Measurements from ENCODE around the gene C1QTNF12. TPM values are rescaled to one million over a fixed set of nuclear protein-coding genes. Genes with fewer than 3 reads are reported as not detected.

Gene C1QTNF12
- total RNA-seq, 1 experiment from 2014 or later, result 2.2 TPM

DNA sequence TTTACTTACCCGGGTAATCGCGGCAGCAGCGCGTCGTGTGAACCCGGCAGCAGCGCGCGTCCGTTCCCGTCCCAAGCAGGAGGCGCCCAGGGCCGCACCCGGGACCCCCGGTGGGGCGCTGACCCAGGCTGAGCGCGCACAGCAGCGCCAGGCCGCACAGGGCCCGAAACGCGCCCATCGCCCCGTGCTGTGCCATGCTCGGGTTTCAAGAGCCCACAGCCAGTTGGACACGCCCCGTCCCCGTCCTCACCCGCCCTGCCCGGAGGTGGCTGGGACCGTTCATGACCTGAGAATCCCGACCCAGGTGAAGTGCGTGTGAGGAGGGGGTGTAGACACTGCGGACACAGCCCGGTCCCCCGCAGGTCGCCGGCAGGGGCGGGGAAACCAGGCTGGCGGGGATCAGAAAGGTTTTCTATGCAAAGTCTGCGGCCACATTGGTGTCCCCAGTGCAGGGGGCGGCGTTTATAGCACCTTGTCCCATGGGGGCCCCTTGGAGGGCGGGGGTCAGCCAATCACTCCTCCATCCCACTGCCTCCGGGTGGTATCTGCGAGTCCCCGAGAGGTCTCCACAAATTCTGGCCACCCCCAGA, 40.1 kb downstream of the C1QTNF12 start, which contains the start of gene TNFRSF18:
Gene TNFRSF18 (minus strand): TSS at position 217 of the 590 bp plus-strand sequence. CDS start 21 bp downstream, at position 196.
- peak within 1 kb of the TSS; percentile 35; the same call in 1 of the 2 replicates for H3K9ac ChIP-seq (ENCODE audit: low read length)
- H3K4me1 ChIP-seq (ENCODE audit: low read length), result peaks cover 29% of the 10 kb centered on the region
- H3K4me3 ChIP-seq (ENCODE audit: low read length), result peak within 1 kb of the TSS; percentile 53
- peak within 1 kb of the TSS; percentile 30; the same call in 1 of the 2 replicates for H2AFZ ChIP-seq (ENCODE audit: low read length)
- H4K20me1 ChIP-seq (ENCODE audit: insufficient read depth, low read depth, low read length), result peaks cover 18% of the 10 kb centered on the region; the same call in 1 of the 2 replicates
- H3K79me2 ChIP-seq (ENCODE audit: low read length), result no peaks in the 10 kb centered on the region
- H3K27ac ChIP-seq (ENCODE audit: low read length), result no peak within 1 kb of the TSS
- no peaks in the 10 kb centered on the region for H3K9me2 ChIP-seq (replicated peaks; ENCODE audit: insufficient read depth, low read length)
- H3K9me3 ChIP-seq (ENCODE audit: low read length), result no peaks in the 10 kb centered on the region
- peak within 1 kb of the TSS; percentile 70 for H3K4me2 ChIP-seq (ENCODE audit: low read depth, low read length, poor library complexity, severe bottlenecking)
- no peaks in the 10 kb centered on the region for H3K27me3 ChIP-seq (ENCODE audit: low read length)
- peak; percentile 71 for DNase-seq
- H3K36me3 ChIP-seq (ENCODE audit: insufficient read depth, low read length), result no peaks in the 10 kb centered on the region

DNA sequence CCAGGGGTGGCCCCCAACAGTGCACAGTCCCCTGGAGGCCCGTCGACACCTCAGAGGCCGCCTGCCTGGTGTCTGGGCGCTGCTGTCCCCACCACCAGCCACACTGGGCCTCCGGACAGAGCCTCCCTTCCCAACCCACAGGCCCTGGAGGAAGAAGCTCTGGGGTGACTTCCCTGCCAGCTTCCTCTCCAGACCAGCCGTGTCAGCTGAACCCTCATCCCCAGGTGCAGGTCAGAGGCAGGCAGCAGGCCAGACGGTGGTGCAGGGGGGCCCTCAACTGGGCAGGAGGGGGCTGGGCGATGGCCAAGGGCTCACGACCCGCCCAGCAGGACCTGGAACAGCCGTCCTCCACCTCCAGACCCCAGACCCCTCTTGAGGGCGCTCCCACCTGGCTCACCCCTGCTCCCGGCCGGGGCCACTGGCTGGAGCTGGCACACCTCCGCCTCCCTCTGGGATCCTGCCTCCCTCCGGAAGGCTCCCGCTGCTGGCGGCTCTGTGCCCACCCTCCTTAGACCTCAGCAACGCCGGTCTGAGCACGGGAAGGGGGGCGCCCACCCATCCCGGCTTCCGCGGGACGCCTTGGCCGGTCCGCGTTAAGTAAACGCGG, 40.6 kb downstream of the C1QTNF12 start:
- Histone ChIP-seq H3K4me3 (ENCODE audit: low read length) (peak overlapping the region; percentile 53; the same call in 1 of the 2 replicates), H3K36me3 (ENCODE audit: insufficient read depth, low read length) (no peaks in the 10 kb centered on the region), H3K4me1 (ENCODE audit: low read length) (peaks cover 29% of the 10 kb centered on the region), H3K79me2 (ENCODE audit: low read length) (no peaks in the 10 kb centered on the region), H3K27ac (ENCODE audit: low read length) (no peak overlapping the region), H3K9me2 (replicated peaks; ENCODE audit: insufficient read depth, low read length) (no peaks in the 10 kb centered on the region), H4K20me1 (ENCODE audit: insufficient read depth, low read depth, low read length) (peaks cover 18% of the 10 kb centered on the region; the same call in 1 of the 2 replicates), H3K27me3 (ENCODE audit: low read length) (no peaks in the 10 kb centered on the region), H3K4me2 (ENCODE audit: low read depth, low read length, poor library complexity, severe bottlenecking) (peak overlapping the region; percentile 70), H2AFZ (ENCODE audit: low read length) (no peak overlapping the region), H3K9ac (ENCODE audit: low read length) (peak overlapping the region; percentile 35; the same call in 1 of the 2 replicates), H3K9me3 (ENCODE audit: low read length) (no peaks in the 10 kb centered on the region)
- DNase-seq, result no peak

DNA sequence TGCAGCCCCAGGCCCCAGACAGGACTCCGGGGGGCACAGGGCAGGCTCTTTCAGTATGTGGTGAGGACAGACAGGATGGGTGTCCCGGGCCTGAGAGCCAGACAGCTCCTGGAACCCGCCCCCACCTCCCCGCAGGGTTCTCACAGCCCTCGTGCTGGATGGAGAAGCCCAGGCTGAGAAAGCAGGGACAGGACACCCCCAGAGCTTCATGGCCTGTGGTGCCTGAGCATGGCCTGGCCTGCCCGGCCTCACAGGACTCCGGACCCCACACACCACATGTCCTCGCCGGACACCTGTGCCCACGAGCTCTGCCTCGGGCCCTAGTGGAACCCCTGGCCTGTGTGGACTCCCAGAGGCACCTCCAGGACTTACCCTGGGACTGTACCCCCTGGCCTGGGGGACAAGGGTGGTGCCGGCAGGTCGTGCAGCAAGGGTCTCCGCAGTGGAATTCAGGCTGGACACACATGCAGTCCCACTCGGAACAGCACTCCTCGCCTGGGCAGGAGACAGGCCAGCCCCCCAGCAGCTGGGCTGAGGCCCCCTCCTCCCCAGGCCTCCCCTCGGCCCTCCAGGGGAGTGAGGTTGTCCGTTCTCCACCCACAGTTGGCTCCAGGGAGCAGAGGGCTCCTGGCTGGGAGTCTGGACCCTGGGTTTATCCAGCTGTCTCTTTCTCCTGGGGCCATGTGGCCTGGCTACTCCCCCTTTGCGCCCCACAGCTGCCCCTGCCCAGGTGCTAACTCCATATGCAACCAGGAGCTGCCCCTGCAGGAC, 41.3 kb downstream of the C1QTNF12 start:
- no peak overlapping the region for H2AFZ ChIP-seq (ENCODE audit: low read length)
- H3K36me3 ChIP-seq (ENCODE audit: insufficient read depth, low read length), result no peaks in the 10 kb centered on the region
- peaks cover 29% of the 10 kb centered on the region for H3K4me1 ChIP-seq (ENCODE audit: low read length)
- no peak overlapping the region for H3K27ac ChIP-seq (ENCODE audit: low read length)
- no peaks in the 10 kb centered on the region for H3K9me3 ChIP-seq (ENCODE audit: low read length)
- H3K9ac ChIP-seq (ENCODE audit: low read length), result no peak overlapping the region
- no peak for DNase-seq
- H3K4me2 ChIP-seq (ENCODE audit: low read depth, low read length, poor library complexity, severe bottlenecking), result no peak overlapping the region
- no peaks in the 10 kb centered on the region for H3K9me2 ChIP-seq (replicated peaks; ENCODE audit: insufficient read depth, low read length)
- no peak overlapping the region for H3K4me3 ChIP-seq (ENCODE audit: low read length)
- H4K20me1 ChIP-seq (ENCODE audit: insufficient read depth, low read depth, low read length), result peaks cover 18% of the 10 kb centered on the region; the same call in 1 of the 2 replicates
- H3K79me2 ChIP-seq (ENCODE audit: low read length), result no peaks in the 10 kb centered on the region
- no peaks in the 10 kb centered on the region for H3K27me3 ChIP-seq (ENCODE audit: low read length)

DNA sequence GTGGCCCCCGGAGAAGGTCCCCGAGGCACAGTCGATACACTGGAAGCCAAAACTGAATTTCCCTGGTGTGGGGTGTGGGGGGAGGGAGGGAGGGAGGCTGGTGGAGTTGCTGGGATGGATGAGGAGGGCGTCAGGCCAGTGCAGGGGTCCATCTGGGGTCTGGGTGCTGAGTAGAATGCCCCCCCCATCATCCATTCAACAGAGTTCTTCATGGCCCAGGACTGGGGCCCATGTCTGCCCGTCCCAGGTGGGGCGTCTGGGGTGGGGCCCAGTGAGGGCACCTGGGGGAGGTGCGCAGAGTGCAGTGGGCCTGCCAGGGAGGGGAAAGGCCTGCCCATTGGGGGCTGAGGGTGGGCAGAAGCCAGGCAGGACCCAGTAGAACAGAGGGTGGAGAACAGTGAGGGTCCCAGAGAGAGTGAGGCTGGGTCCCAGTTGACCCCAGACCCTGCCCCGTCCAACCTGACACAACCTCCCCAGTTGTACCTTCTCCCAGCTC, 42.0 kb downstream of the C1QTNF12 start:
- H3K4me3 ChIP-seq (ENCODE audit: low read length), result no peak overlapping the region
- no peaks in the 10 kb centered on the region for H3K36me3 ChIP-seq (ENCODE audit: insufficient read depth, low read length)
- peaks cover 29% of the 10 kb centered on the region for H3K4me1 ChIP-seq (ENCODE audit: low read length)
- H3K9me2 ChIP-seq (replicated peaks; ENCODE audit: insufficient read depth, low read length), result no peaks in the 10 kb centered on the region
- H3K27me3 ChIP-seq (ENCODE audit: low read length), result no peaks in the 10 kb centered on the region
- H3K4me2 ChIP-seq (ENCODE audit: low read depth, low read length, poor library complexity, severe bottlenecking), result no peak overlapping the region
- no peak overlapping the region for H2AFZ ChIP-seq (ENCODE audit: low read length)
- H3K9ac ChIP-seq (ENCODE audit: low read length), result no peak overlapping the region
- H4K20me1 ChIP-seq (ENCODE audit: insufficient read depth, low read depth, low read length), result peaks cover 18% of the 10 kb centered on the region; the same call in 1 of the 2 replicates
- no peaks in the 10 kb centered on the region for H3K9me3 ChIP-seq (ENCODE audit: low read length)
- no peaks in the 10 kb centered on the region for H3K79me2 ChIP-seq (ENCODE audit: low read length)
- no peak overlapping the region for H3K27ac ChIP-seq (ENCODE audit: low read length)
- DNase-seq, result no peak

DNA sequence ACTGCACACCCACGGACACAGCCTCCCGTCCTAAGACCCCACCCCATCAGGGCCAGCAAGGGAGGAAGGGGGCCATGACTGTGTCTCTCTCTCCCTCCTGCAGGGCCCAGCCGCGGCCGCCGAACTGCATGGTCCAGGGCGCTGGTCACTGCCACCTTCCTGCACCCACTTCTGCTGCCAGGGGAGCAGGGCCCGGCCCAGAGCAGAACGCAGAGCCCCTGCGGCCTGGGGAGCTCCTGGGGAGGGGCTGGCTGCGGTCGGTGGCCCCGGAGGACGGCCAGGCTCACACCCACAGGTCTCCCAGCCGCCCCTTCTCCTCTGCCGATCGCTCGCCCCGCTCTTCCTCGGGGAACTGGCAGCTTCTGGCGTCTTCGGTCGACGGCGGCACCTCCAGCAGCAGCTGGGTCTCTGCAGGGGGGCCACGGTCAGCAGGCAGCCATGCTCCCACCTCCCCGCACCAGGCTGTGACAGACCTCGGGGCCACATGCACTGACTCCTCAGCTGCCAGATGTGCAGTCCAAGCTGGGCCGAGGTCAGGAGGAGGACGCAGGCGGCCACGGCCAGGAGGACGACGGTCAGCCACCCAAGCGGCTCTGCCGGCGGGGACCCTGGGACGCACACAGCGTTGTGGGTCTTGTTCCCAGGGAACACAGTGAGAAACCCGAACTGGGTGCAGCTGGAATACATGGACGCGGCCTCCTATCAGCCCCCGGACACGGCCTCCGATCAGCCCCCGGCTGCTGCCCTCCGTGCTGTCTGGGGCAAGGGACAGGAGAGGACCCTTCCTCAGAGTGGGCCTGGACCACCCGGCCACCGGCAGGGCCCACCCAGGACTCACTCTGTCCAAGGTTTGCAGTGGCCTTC, 42.7 kb downstream of the C1QTNF12 start:
- Histone ChIP-seq H2AFZ (ENCODE audit: low read length) (no peak overlapping the region), H3K9me2 (replicated peaks; ENCODE audit: insufficient read depth, low read length) (no peaks in the 10 kb centered on the region)

DNA sequence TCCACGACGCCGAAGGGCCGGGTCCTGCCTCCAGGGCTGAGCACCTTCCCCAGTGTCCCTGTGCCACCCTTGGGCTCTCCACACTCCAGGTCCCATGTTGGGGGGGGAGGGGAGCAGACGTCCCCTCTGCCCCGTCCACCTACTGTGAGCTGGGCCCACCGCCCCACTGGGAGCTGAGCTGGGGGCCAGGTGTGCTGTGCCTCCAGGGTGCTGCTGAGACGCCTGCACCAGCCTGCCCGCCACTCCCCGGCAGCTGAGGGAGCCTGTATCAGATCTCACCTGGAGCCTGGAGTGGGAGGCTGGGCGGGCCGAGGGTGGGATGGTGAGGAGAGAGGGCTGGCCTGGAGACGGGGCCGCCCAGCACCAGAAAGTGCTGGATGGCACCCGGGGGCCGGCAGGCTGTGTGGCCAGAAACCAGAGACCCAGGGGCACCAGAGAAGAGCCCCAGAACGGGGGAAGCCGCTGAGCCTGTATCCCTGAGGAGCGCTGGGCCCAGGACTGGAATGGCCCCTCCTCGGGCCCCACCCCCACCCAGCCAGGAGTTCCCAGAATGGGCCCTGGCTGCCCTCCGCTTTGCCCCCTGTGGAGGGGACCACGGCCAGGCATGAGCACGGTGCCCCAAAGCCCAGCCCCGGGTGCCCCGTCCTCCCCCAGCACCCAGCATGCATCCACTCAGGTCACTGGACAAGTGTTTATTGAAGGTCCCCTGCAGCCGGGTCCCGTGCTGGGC, 43.5 kb downstream of the C1QTNF12 start:
- Histone ChIP-seq H3K4me2 (ENCODE audit: low read depth, low read length, poor library complexity, severe bottlenecking) (no peak overlapping the region), H3K4me1 (ENCODE audit: low read length) (peaks cover 18% of the 10 kb centered on the region), H3K9me3 (ENCODE audit: low read length) (no peaks in the 10 kb centered on the region), H3K9me2 (replicated peaks; ENCODE audit: insufficient read depth, low read length) (no peaks in the 10 kb centered on the region), H3K36me3 (ENCODE audit: insufficient read depth, low read length) (no peaks in the 10 kb centered on the region), H3K9ac (ENCODE audit: low read length) (no peak overlapping the region), H3K79me2 (ENCODE audit: low read length) (no peaks in the 10 kb centered on the region), H4K20me1 (ENCODE audit: insufficient read depth, low read depth, low read length) (peaks cover 16% of the 10 kb centered on the region; the same call in 1 of the 2 replicates), H2AFZ (ENCODE audit: low read length) (no peak overlapping the region), H3K4me3 (ENCODE audit: low read length) (no peak overlapping the region), H3K27me3 (ENCODE audit: low read length) (no peaks in the 10 kb centered on the region), H3K27ac (ENCODE audit: low read length) (no peak overlapping the region)
- DNase-seq, result no peak

More for the DNA sequence above, 42.7 kb downstream of the C1QTNF12 start:
- H3K27ac ChIP-seq (ENCODE audit: low read length), result no peak overlapping the region
- no peak overlapping the region for H3K9ac ChIP-seq (ENCODE audit: low read length)
- no peak for DNase-seq
- peaks cover 26% of the 10 kb centered on the region for H3K4me1 ChIP-seq (ENCODE audit: low read length)
- H4K20me1 ChIP-seq (ENCODE audit: insufficient read depth, low read depth, low read length), result peaks cover 16% of the 10 kb centered on the region; the same call in 1 of the 2 replicates
- H3K4me2 ChIP-seq (ENCODE audit: low read depth, low read length, poor library complexity, severe bottlenecking), result no peak overlapping the region
- no peak overlapping the region for H3K4me3 ChIP-seq (ENCODE audit: low read length)
- no peaks in the 10 kb centered on the region for H3K27me3 ChIP-seq (ENCODE audit: low read length)
- H3K9me3 ChIP-seq (ENCODE audit: low read length), result no peaks in the 10 kb centered on the region
- no peaks in the 10 kb centered on the region for H3K36me3 ChIP-seq (ENCODE audit: insufficient read depth, low read length)
- H3K79me2 ChIP-seq (ENCODE audit: low read length), result no peaks in the 10 kb centered on the region
